GM19035 (cell line): ENCODE measurements around the gene ASCL1.

Source experiments
- ATAC-seq: cut with Tn5 transposase; IDR thresholded peaks from one replicate; pipeline ENCODE4 v1.9.1; 2021; ENCODE audit not compliant: unreplicated experiment

Gene ASCL1

DNA sequence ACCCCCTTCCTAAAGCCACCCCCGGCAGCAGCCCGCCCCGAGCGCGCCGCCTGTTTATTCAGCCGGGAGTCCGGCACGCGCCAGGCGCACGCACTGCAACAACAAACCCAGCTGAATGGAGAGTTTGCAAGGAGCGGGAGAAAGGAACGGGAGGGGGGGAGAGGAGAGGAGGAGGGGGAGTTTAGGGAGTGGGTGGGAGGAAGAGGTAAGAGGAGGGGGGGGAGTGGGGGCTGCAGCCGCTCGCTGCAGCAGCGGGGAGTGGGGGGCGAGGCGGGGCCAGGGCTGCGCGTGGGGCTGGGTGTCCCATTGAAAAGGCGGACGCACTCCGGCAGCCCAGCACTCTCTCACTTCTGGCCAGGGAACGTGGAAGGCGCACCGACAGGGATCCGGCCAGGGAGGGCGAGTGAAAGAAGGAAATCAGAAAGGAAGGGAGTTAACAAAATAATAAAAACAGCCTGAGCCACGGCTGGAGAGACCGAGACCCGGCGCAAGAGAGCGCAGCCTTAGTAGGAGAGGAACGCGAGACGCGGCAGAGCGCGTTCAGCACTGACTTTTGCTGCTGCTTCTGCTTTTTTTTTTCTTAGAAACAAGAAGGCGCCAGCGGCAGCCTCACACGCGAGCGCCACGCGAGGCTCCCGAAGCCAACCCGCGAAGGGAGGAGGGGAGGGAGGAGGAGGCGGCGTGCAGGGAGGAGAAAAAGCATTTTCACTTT is at the start of gene ASCL1:
Gene ASCL1 (plus strand): TSS at position 336 of the 712 bp plus-strand sequence. CDS start 571 bp downstream, outside the sequence.
- ATAC-seq: peak; percentile 49

DNA sequence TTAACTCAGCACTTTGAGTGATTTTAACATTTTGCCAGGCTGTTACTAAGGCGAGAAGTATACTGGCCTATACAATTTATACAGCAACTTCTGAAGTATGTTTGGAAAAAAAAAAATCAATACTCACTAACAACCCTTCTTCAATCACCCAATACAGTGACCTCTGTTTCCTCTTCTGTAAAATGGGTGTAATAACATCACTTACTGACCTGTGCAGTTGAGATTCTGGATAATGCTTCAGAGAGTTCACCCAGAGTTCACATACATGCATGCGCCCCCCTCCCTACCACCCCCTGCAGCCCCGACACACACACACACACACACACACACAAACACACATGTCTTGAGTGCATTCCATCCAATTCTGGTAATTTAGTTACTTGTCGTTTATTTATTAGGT is 49.6 kb upstream of the ASCL1 start:
- no peak for ATAC-seq

DNA sequence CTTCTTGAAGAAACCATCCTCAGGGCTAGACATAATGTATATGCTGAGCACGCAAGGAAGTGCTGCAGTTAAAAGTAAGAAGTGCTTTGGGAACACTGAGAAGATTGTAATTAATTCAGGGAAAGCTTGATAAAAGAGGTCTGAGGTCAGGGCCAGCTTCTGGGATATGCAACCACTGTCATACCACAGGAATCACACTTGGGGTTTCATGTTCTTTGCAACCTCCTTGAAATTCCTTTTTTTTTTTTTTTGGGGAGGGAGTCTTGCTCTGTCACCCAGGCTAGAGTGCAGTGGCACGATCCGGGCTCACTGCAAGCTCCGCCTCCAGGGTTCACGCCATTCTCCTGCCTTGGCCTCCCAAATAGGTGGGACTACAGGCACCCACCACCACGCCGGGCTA is 47.3 kb upstream of the ASCL1 start:
- no peak for ATAC-seq

DNA sequence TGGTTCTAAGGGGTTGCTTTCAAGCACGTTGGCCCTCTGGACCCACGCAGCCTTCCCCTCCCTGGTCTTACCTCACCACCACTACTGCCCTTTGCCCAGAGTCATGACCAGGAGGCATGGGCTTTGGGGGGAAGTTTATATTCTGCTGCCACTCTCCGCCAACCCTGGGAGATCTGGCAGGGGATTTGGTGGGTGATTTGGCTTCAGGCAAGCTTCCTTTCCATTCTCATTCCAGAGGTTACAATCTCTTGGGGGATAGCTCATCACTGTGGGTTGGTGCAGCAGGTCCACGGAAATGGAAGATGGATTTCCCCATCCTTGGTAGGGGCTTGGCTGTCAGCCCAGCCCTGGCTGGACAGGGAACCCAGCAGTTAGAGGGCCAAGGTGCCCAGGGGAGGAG is 46.7 kb upstream of the ASCL1 start:
- no peak for ATAC-seq

DNA sequence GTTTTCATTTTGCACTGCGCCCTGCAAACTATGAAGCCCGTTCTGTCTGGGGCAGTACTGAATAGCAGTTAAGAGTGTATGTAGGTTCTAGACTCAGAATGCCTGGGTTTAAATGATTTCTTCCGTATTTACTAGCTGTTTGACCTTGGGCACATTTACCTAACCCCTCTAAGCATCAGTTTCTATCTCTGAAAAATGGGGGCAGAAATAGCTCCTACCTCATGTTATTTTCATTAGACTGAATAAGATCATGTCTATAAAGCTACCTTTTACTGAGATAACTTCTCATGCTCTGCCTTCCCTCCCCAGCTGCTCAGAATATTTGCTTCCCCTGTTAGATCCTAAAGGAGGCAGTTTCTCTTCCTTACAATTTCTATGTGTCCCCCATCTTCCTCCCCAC is 46.2 kb upstream of the ASCL1 start:
- ATAC-seq: no peak

DNA sequence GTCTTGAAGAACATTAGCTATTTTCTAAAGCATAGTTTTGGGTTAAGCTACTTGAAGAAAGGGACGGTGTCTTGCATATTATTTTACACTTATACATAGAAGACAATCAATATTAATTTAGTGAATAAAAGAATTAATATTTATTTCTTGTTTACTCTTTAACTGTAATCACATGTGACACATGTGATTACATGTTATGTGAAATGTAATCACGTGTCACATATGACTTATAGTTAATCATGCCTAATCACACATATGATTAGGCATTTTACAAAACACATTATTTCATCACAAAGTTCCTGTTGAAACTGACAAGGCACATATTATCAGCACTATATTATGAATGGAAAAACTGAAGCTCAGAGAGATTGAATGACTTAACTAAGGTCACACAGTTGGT is 45.2 kb upstream of the ASCL1 start:
- ATAC-seq: no peak

DNA sequence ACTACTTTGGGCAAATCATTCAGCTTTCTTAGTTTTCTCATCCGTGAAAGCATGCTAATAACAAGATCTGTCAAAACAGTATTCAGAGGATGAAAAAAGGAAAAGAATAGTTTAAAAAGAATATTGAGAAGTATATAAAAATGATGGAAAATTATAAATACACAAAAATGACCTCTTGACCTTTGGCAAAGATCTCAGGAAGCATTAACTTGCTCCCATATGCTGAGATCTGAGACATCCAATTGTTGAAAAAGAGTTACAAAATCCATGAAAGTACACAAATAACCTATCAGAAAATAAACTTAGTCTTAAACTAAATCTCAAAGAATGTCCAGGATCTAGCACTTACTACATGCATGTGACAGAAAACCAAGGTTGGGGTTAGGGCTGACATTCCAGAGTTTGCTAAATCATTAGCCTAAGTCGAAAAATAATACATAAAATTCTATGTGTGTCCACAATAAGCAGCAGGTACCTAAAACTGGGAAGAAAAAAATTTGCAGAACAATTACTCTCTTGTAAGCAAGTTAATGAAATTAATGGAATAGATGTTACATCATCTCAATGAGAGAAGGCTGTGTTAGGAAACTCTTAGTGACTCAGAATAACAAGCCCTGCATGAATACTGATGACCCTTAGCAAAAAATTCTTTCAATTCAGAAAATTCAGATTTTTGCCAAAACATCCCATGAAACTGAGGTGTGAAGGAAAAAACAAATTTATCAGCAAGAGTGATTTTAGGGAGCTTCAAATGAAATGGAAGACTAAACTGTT is 43.8 kb upstream of the ASCL1 start:
- no peak for ATAC-seq

DNA sequence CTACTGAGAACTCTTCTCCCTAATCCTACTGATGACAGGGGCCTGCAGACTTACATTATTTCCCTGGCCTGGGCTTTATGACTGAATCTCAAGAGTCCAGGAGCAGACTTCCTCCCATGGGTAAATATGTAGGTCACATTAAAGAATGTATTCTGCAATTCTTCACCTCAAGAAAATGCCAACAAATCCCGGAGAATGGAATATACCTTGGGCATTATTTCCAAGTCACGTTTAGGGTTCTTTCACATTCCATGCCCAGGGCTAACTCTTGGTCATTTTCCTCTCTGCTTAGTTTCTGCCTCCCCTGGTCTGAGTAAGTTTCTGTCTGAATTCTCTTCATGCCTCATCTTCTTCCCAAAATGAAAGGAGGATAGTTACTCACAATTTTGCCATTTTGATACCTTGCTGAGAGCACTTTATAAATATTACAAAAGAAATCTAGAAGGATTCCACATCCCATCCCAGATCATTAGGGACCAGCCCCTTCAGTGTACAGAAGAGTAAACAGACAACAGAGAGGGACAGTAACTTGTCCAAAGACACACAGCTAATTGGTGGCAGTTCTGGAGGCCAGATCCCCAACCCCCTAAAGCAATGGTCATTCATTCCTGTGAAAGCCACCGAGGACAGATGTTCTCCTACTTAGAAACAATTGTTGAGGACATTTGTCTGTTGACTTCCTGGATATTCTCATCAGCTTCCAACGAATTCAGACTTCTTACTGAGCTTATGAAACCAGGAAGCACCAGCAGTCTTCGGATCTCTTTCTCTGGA is 41.0 kb upstream of the ASCL1 start:
- no peak for ATAC-seq

DNA sequence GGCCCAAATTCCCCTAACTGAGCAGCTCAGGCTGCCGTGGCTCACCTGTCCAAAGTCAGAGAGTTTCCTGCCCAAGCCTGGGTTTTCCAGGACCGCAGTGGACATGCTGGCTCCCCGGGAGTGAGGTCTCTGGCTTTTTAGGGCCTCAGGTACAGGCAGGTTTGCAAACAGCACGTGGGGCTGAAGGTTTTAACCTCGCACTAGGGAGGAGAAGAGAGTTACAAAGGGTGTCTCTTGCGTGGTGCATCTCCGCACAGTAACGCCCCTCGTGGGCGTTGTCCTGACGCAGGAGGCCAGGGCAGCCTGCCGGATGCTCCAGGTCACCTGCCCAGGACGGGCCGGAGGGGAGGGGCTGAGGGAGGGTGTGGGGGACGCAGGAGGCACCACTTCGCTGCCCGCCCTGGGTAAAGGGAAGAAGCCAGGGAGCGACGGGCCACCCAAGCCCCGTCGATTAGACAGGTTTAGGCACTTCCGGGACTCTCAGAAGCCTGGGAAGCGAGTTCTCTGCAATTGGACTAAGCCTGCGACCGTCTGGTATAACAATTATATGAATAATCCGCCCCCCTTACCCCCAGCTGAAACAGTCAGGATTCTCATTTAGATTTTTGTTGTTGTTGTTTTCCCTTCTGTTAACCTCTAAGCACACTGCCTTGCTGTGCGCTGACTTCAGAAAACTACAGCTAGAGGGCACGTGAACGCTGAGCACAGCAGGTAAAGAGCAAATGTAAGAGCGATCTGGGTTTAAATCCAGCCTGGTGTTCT is 40.3 kb upstream of the ASCL1 start, which contains the start of gene PAH:
Gene PAH (minus strand): TSS at position 219 of the 762 bp plus-strand sequence. CDS start 114 bp downstream, at position 105.
- ATAC-seq: peak; percentile 62

DNA sequence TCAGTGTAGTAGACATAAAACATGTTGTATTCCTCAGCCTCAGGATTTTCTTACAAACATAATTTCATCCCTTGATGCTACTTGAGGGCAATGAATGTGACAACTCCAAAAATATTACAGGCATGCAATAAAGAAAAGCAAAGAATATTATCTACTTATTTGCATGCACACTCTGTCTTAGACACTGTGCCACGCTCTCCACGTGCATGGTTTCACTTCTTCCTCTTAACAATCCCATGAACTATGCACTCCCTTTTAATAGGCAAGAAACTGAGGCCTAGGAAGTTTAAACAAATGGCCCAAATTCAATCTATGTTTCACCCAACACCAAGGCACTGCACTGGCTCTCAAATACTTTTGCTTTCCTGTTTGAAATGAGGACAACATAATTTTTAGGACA is 38.6 kb upstream of the ASCL1 start:
- ATAC-seq: no peak

DNA sequence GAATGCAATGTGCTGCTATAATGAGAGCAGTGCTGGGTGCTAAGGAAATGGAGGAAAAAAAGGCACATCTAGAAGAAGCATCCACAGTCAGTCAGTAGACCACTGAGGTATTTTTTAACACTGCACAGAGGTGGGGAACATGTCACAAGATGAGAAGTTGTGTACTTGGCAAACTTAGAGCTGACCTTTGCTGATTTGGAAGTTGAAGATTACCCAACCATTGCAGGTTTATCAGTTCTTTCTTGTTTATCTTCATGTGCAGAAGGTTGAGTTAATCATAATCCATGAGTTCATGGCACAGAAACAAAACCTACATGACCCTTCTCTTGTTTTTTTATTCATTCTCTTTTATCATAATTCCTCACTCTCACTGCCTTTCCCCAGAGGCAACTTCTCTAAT is 37.2 kb upstream of the ASCL1 start:
- no peak for ATAC-seq

DNA sequence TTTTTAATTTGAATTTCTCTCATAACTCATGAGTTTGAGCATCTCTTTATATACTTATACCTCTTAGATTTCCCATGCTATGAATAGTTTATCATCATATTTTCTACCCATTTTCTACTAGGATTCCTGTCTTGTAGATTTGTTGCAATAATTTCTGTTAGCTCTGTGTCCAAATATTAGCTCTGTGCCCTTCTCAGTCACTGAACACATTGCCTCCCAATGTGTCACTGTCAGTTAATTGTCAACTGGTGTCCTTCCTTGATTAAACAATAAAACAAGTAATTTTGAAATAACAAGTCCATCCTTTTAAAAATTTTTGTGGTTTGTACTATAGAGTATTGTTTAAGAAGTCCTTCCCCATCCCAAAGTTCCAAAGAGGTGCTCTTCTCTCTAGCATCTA is 36.2 kb upstream of the ASCL1 start:
- no peak for ATAC-seq

DNA sequence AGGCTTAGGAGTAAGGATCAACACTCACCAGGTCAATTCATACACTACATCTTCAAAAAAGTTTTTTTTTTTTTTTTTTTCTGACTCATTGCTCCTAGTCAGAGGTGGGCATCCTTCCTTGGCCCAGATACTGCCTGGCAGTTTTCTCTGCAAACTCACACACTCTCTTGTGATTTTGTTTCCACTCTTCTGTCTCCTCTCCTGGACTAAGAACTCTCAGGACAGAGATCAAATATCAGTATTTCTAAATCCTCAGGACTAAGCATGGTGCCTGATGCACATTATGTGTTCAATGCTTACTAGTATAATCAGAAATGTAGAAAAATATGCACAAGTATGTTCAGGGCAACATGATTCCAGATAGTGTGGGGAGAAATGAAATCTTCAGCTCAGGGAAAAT is 30.3 kb upstream of the ASCL1 start:
- ATAC-seq: no peak

DNA sequence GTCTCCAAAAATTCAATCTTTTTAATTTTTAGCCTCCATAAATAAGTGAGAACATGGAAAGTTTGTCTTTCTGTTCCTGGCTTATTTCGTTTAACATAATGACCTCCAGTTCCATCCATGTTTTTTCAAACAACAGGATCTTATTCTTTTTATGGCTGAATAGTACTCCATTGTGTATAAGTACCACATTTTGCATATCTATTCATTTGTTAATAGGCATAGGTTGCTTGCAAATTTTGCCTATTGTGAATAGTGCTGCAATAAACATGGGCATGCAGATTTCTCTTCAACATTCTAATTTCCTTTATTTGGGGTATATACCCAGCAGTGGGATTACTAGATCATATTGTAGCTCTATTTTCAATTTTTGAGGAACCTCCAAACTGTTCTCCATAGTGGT is 24.3 kb upstream of the ASCL1 start:
- no peak for ATAC-seq

DNA sequence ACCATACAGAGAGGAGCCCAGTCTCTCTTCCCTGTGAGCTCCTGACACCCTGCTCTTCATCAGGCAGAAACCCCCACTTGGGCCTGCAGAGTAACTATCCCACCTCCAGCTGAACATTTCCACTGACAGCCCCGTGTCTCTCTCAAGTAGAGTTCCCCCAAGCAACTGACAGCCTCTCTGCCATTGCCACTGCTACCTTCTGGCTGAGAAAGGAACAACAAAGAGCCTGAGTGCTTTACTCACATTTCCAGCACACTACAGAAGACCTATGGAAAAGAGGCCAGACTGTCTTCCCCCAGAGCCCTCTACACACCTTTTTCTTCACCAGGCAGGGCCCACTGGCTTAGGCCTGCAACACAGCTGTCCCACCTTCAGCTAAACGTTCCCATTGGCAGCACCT is 18.4 kb upstream of the ASCL1 start:
- ATAC-seq: no peak

DNA sequence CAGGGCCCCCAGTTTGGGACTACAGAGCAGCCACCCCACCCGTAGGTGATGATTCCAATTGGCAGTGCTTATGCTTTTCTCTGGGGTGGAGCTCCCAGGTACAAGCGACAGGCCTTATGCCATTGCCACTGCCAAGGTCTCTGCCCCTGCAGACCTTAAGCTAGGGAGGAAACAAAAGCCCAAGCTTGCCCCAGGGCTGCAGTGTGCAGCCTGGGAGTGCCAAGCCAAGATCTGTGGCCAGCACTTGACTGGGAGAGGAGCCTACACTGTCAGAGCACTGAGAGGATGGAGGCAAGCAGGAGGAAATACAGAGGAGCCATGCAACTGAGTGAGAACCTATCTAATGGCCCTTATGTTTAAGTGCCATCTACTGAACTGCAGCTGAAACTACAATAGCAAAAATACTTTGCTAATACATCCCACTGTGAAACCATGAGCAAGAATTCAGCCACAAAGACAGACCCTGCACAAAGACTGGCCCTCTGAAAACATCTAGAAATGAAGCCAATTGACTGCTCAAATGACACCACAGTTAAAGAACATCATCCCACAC is 17.7 kb upstream of the ASCL1 start:
- no peak for ATAC-seq

DNA sequence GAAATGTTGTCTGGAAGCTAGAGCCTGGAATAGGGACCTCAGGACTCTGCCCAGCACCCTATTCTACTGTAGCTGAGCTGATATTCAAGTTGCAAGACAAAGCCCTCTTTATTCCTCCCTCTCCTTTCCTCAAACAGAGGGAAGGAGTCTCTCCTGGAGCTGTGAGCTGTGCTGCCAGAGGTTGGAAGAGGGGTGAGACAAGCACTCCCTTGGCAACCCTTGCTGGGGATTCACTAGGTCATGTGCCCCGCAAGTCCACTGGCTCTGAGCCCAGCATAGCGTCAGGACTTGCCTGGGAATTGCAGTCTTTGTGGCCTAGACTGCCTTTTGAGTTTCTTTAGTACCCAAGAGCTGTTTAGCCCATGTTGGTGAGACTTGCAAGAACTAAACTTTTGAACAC is 11.4 kb upstream of the ASCL1 start:
- ATAC-seq: no peak

DNA sequence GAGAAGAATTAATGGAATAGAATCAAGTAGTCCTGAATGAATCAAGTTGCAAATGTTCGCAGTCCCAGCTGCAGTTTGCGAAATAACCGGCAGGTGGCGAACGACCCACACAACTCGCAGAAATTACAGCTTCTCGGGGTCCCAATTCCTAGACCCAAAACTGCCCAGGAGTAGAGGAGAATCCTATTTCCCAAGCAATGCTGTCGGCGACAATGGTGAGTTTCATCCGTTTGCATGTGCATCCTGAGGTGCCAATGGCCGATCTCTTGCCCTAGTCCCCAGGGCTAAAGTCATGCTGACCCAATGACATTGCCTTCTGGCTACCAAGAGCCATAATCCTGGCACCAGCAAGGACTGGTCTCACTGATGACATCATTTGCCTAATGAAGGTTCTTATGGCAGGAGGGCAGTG is 8.5 kb upstream of the ASCL1 start:
- no peak for ATAC-seq

DNA sequence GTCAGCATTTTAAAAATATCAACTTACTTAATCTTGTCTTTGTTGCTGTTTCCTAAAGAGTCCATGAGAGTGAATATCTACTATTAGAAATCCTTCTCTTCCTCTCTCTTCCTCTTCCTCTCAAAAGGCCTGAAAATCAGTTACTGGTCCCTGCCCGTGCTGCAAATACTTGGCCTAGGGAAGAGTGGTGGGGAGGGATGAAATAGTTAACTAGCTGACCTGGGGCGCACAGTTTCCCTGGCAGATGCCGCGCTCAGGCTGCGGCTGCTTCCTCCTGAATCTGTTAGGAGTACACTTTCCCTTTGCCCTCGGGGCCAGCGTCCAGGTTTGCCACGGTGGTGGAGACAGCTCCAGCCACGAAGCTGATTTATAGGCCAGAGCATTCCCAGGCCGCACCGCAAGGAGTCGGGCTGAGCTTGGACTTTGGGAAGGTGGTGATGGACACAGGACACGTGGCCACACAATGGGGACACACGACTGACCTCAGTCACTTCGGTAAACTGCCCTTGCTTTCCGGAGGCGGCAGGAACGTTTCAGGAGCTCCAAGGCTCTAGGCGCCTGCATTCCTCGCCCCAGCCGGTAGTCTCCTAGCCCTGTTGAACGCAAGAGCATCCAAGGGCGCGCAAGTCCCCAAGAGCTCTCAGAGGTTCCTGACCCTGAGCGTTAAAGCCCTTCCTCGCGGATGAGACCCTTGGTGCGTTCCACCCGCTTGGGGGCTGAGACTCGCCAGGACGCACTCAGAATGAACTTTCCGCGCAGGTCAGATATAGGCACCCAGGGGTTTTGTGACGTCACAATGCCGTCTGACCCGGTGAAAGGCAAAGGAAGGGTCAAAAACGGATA is 7.1 kb upstream of the ASCL1 start:
- ATAC-seq: no peak
